ENCODE data around the gene NUFIP1. TPM values are rescaled to one million over a fixed set of nuclear protein-coding genes. Genes with fewer than 3 reads are reported as not detected.
A peak's percentile ranks its signal among the peaks of the same experiment; 100 is the strongest.

The NUFIP1 gene
- polyA plus RNA-seq, 1 donor from 2014 or later = 6.3 TPM

- H3K27ac Mint-ChIP-seq = no peak overlapping the region
- peaks cover 8% of the 10 kb centered on the region for H3K27me3 Mint-ChIP-seq
- H3K4me3 Mint-ChIP-seq = no peak overlapping the region
- peaks cover 3 to 6% (median 4%) of the 10 kb centered on the region in 3 donors for H3K9me3 Mint-ChIP-seq
- H3K4me1 Mint-ChIP-seq = no peaks in the 10 kb centered on the region
- peaks cover 1% of the 10 kb centered on the region for H3K36me3 Mint-ChIP-seq
These were observed 93.9 kb downstream of the NUFIP1 start for GRCh38 chr13:44895264-44895952.

- Mint-ChIP-seq H3K27me3 (peaks cover 6% of the 10 kb centered on the region), H3K4me1 (no peaks in the 10 kb centered on the region), H3K27ac (peak overlapping the region in 1 of 3 donors; percentile 57), H3K36me3 (peaks cover 1% of the 10 kb centered on the region), H3K4me3 (no peak overlapping the region), H3K9me3 (peaks cover 3 to 6% (median 4%) of the 10 kb centered on the region in 3 donors)
These were observed 95.1 kb downstream of the NUFIP1 start for GRCh38 chr13:44894001-44894770.

Other genes starting within 250 kb of the NUFIP1 start
- 21.7 TPM for gene GPALPP1, start 67 bp upstream of the NUFIP1 start, polyA plus RNA-seq
- gene GTF2F2, start 131.0 kb upstream of the NUFIP1 start, polyA plus RNA-seq = 12.0 TPM
- not detected for gene KCTD4, start 211.6 kb upstream of the NUFIP1 start, polyA plus RNA-seq